Glutamatergic neuron (in vitro differentiated cells): Measurements from ENCODE around the gene SLC35G6. TPM values are rescaled to one million over a fixed set of nuclear protein-coding genes. Genes with fewer than 3 reads are reported as not detected.

Experiments used
- DNase-seq: peaks from one replicate; pipeline ENCODE4 v3.0.0; 2022
- H3K27ac Mint-ChIP-seq: one replicate; pipeline ENCODE4 v1.8.0; 2020; ENCODE audit warnings: mild to moderate bottlenecking, mixed read lengths, inconsistent platforms; ENCODE audit not compliant: unreplicated experiment
- H3K27me3 Mint-ChIP-seq: one replicate; pipeline ENCODE4 v1.8.0; 2020; ENCODE audit warnings: mild to moderate bottlenecking, moderate library complexity, mixed read lengths, inconsistent platforms; ENCODE audit not compliant: unreplicated experiment
- H3K36me3 Mint-ChIP-seq: one replicate; pipeline ENCODE4 v1.8.0; 2020; ENCODE audit warnings: mild to moderate bottlenecking, mixed read lengths, inconsistent platforms; ENCODE audit not compliant: unreplicated experiment
- H3K4me1 Mint-ChIP-seq: one replicate; pipeline ENCODE4 v1.8.0; 2020; ENCODE audit warnings: mild to moderate bottlenecking, low read depth, mixed read lengths, inconsistent platforms; ENCODE audit not compliant: unreplicated experiment
- H3K4me3 Mint-ChIP-seq: one replicate; pipeline ENCODE4 v1.8.0; 2020; ENCODE audit warnings: mild to moderate bottlenecking, mixed read lengths, inconsistent platforms; ENCODE audit not compliant: unreplicated experiment
- H3K9me3 Mint-ChIP-seq: one replicate; pipeline ENCODE4 v1.8.0; 2020; ENCODE audit warnings: mild to moderate bottlenecking, moderate library complexity, mixed read lengths, inconsistent platforms; ENCODE audit not compliant: unreplicated experiment
- total RNA-seq: library from RNA; stranded (reverse); fragmentation: NEBNext Ultra II Directional; extraction: Animal tissue kit (Norgen Biotek cat#: 25700); gene quantifications from one replicate; pipeline ENCODE4 v1.2.1, GENCODE V29; 2021; ENCODE audit not compliant: unreplicated experiment
- TF ChIP-seq, protein P1 (sequence below): fragments of 200-600 bp; sonication (generic); IDR thresholded peaks from one replicate; pipeline ENCODE4 v1.5.0; 2021; ENCODE audit not compliant: partially characterized antibody, unreplicated experiment

Gene SLC35G6
- total RNA-seq, 1 donor from 2014 or later = 0.34 TPM

GRCh38 chr17:7440834-7441195 is 40.4 kb upstream of the SLC35G6 start:
- TF ChIP-seq, protein P1, sequence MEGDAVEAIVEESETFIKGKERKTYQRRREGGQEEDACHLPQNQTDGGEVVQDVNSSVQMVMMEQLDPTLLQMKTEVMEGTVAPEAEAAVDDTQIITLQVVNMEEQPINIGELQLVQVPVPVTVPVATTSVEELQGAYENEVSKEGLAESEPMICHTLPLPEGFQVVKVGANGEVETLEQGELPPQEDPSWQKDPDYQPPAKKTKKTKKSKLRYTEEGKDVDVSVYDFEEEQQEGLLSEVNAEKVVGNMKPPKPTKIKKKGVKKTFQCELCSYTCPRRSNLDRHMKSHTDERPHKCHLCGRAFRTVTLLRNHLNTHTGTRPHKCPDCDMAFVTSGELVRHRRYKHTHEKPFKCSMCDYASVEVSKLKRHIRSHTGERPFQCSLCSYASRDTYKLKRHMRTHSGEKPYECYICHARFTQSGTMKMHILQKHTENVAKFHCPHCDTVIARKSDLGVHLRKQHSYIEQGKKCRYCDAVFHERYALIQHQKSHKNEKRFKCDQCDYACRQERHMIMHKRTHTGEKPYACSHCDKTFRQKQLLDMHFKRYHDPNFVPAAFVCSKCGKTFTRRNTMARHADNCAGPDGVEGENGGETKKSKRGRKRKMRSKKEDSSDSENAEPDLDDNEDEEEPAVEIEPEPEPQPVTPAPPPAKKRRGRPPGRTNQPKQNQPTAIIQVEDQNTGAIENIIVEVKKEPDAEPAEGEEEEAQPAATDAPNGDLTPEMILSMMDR = no peak
- Mint-ChIP-seq H3K27me3 (peaks cover 28% of the 10 kb centered on the region), H3K36me3 (no peaks in the 10 kb centered on the region), H3K9me3 (peaks cover 15% of the 10 kb centered on the region), H3K27ac (peak overlapping the region; percentile 73), H3K4me3 (peak overlapping the region; percentile 92), H3K4me1 (peaks cover 17% of the 10 kb centered on the region)
- peak; percentile 56 for DNase-seq

- H3K9me3 Mint-ChIP-seq = peaks cover 19% of the 10 kb centered on the region
- peaks cover 14% of the 10 kb centered on the region for H3K4me1 Mint-ChIP-seq
- H3K27me3 Mint-ChIP-seq = peaks cover 31% of the 10 kb centered on the region
- TF ChIP-seq, protein P1 = no peak
- no peak for DNase-seq
- H3K27ac Mint-ChIP-seq = peak overlapping the region; percentile 59
- peak overlapping the region; percentile 92 for H3K4me3 Mint-ChIP-seq
- no peaks in the 10 kb centered on the region for H3K36me3 Mint-ChIP-seq
Observed at GRCh38 chr17:7441266-7441665, 40.0 kb upstream of the SLC35G6 start.

DNA sequence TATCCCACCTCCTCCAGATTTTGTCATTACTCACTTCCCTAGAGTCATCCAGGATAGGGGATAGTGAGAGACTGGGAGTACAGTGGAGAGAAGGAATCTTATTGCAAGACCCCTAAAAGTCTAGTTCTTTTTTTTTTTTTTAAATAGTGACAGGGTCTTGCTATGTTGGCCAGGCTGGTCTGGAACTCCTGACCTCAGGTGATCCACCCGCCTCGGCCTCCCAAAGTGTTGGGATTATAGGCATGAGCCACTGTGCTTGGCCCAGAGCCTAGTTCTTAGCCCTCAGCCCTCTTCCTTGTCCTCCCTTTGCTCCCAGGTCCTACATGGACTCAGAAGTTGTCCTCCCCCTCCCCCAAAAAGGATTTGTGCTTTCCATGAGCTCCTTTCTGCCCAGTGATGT is 39.1 kb upstream of the SLC35G6 start:
- peaks cover 21% of the 10 kb centered on the region for H3K9me3 Mint-ChIP-seq
- no peak overlapping the region for H3K4me3 Mint-ChIP-seq
- peaks cover 13% of the 10 kb centered on the region for H3K4me1 Mint-ChIP-seq
- TF ChIP-seq, protein P1 = no peak
- no peak overlapping the region for H3K27ac Mint-ChIP-seq
- H3K27me3 Mint-ChIP-seq = peaks cover 30% of the 10 kb centered on the region
- DNase-seq = no peak
- no peaks in the 10 kb centered on the region for H3K36me3 Mint-ChIP-seq

DNA sequence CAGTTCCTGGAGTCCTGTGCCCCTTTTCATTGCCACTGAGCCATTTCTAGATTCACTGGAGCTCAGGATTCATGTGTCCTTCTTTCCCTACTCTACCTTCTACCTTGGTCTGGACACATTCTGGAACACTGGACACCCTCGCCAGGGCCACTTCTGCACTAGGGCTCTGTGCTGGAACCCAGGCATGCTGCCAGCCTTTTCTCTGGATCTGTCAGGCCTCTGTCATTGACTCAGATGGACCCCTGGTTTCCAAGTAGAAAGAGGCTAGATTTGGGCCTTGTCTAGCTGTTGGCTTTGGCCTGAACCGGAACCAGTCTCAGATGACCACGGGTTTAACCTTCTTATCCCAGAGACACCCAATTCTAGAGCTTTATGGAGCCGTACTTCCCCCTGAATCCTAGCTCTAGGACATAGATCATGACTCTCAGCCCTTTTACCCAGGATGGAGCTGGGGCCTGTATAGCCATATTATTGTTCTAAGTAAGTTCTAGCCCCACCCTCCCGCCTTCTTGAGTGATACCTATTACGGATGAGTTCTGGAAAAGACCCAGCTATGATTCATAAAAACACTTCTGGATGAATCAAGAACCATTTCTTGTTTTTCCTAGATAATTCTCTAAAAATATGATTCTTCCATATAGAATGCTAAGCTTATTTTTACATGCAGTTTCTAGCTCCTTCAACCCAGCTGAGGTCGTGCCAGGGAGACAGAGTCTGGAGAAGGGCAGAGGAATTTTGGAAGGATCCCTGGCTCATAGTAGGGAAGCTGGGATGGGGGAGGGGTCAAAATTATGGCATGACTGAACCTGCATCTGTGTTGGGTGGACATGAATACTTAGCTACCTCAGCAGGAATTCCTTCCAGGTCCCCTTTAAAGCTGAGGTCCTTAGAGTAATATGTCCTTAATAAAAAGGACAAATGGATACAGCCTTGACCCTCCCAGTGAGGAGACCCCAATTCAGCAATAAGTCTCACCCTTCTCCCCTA is 37.5 kb upstream of the SLC35G6 start:
- Mint-ChIP-seq H3K4me3 (no peak overlapping the region), H3K9me3 (peaks cover 17% of the 10 kb centered on the region), H3K4me1 (peaks cover 5% of the 10 kb centered on the region), H3K27ac (no peak overlapping the region), H3K36me3 (peaks cover 4% of the 10 kb centered on the region), H3K27me3 (peaks cover 25% of the 10 kb centered on the region)
- TF ChIP-seq, protein P1 = no peak
- DNase-seq = no peak
